H1 (cell line): ENCODE measurements around the gene CCDC73. TPM values are rescaled to one million over a fixed set of nuclear protein-coding genes. Genes with fewer than 3 reads are reported as not detected.

ENCODE experiments used
- CTCF ChIA-PET: fragments of 300-600 bp; sonication (Branson Sonifier 250); formaldehyde crosslinking; loops from one replicate; lab custom pipeline; 2021; ENCODE audit not compliant: partially characterized antibody; lab: Charles Lee
- POLR2A ChIA-PET: fragments of 300-600 bp; sonication (Branson Sonifier 250); formaldehyde crosslinking; loops from one replicate; lab custom pipeline; 2021; ENCODE audit warnings: inconsistent platforms; ENCODE audit not compliant: partially characterized antibody; lab: Charles Lee
- DNase-seq, 2 experiments: peaks; one replicate each; pipeline versions ENCODE4 v3.0.0 to v3.0.0-alpha.2; 2010 to 2022; ENCODE audit warnings: low spot score in 2 of 2, low read depth in 1 of 2, mixed read lengths in 1 of 2
- FAIRE-seq: peaks from 2 replicates; lab custom pipeline; 2011; peaks lifted over from hg19 to GRCh38; lab: Jason Lieb, UNC
- H2AFZ ChIP-seq: 2 replicates; pipeline ENCODE4 v1.8.1; 2012; ENCODE audit warnings: low read length, inconsistent platforms
- H2AK5ac ChIP-seq: 2 replicates; pipeline ENCODE4 v1.6.1; 2013; ENCODE audit warnings: low read depth, low read length
- H2BK120ac ChIP-seq: replicated peaks from 2 replicates; pipeline ENCODE3; 2013; ENCODE audit warnings: low read depth, low read length, inconsistent platforms
- H2BK12ac ChIP-seq: 2 replicates; pipeline ENCODE4 v1.6.1; 2013; ENCODE audit warnings: low read depth, low read length
- H2BK15ac ChIP-seq: 2 replicates; pipeline ENCODE4 v1.6.1; 2013; ENCODE audit warnings: low read length
- H2BK20ac ChIP-seq: 2 replicates; pipeline ENCODE4 v1.6.1; 2013; ENCODE audit warnings: low read length
- H2BK5ac ChIP-seq: 2 replicates; pipeline ENCODE4 v1.6.1; 2013; ENCODE audit warnings: low read depth, low read length
- H3K14ac ChIP-seq: 2 replicates; pipeline ENCODE4 v1.6.1; 2013; ENCODE audit warnings: inconsistent platforms; ENCODE audit not compliant: insufficient read length
- H3K18ac ChIP-seq: 2 replicates; pipeline ENCODE4 v1.6.1; 2013; ENCODE audit warnings: low read length; ENCODE audit errors: extremely low read depth
- H3K23ac ChIP-seq: 2 replicates; pipeline ENCODE4 v1.6.1; 2013; ENCODE audit warnings: inconsistent platforms; ENCODE audit not compliant: insufficient read length
- H3K23me2 ChIP-seq: 2 replicates; pipeline ENCODE4 v1.6.1; 2013; ENCODE audit warnings: low read depth, low read length
- H3K27ac ChIP-seq: 2 replicates; pipeline ENCODE4 v1.6.1; 2011; ENCODE audit warnings: low read depth, low read length, inconsistent platforms
- H3K27me3 ChIP-seq, 4 experiments: replicated peaks in 1 of 4; 1 replicate in 1 of 4; 2 replicates in 3 of 4; pipeline versions ENCODE4 v1.6.1 to v1.8.1; 2011 to 2013; ENCODE audit warnings: low read length in 3 of 4, mild to moderate bottlenecking in 3 of 4, inconsistent platforms in 2 of 4, mixed read lengths in 2 of 4, moderate library complexity in 1 of 4; ENCODE audit not compliant: control insufficient read depth in 3 of 4, insufficient read depth in 3 of 4; ENCODE audit errors: extremely low read depth in 1 of 4
- H3K36me3 ChIP-seq, 4 experiments: 2 replicates each; pipeline versions ENCODE4 v1.6.1 to v1.8.1; 2011 to 2013; ENCODE audit warnings: mild to moderate bottlenecking in 4 of 4, low read length in 3 of 4, moderate library complexity in 2 of 4, control low read depth in 1 of 4, inconsistent platforms in 1 of 4; ENCODE audit not compliant: insufficient read depth in 4 of 4, control insufficient read depth in 2 of 4
- H3K4ac ChIP-seq: replicated peaks from 2 replicates; pipeline ENCODE3; 2013; ENCODE audit warnings: low read length, low read depth, mixed read lengths, inconsistent platforms; ENCODE audit not compliant: insufficient read length
- H3K4me1 ChIP-seq, 4 experiments: replicated peaks in 1 of 4; 1 replicate in 1 of 4; 2 replicates in 3 of 4; pipeline versions ENCODE4 v1.6.1 to v1.8.1; 2011 to 2013; ENCODE audit warnings: low read length in 3 of 4, inconsistent platforms in 2 of 4, mixed read lengths in 1 of 4; ENCODE audit not compliant: insufficient read depth in 4 of 4, control insufficient read depth in 3 of 4
- H3K4me2 ChIP-seq, 2 experiments: 2 replicates each; pipeline versions ENCODE4 v1.6.1 to v1.8.1; 2011 to 2013; ENCODE audit warnings: low read depth in 2 of 2, low read length in 2 of 2, control low read depth in 1 of 2, inconsistent platforms in 1 of 2, mild to moderate bottlenecking in 1 of 2; ENCODE audit not compliant: insufficient read depth in 1 of 2
- H3K4me3 ChIP-seq, 4 experiments: fragments of 200-600, 300-600 bp in 1 of 4; sonication (generic), shearing (Covaris generic), sonication (Bioruptor Twin) in 1 of 4; 2 replicates each; pipeline versions ENCODE4 v1.5.1 to v1.8.1; 2011 to 2016; ENCODE audit warnings: low read length in 4 of 4, low read depth in 3 of 4, control low read depth in 2 of 4, inconsistent platforms in 2 of 4, mild to moderate bottlenecking in 2 of 4, mixed read lengths in 1 of 4, moderate library complexity in 1 of 4; ENCODE audit not compliant: insufficient read depth in 2 of 4; ENCODE audit errors: extremely low read depth in 1 of 4
- H3K56ac ChIP-seq: replicated peaks from 2 replicates; pipeline ENCODE3; 2013; ENCODE audit warnings: low read depth, mild to moderate bottlenecking, mixed read lengths, low read length, inconsistent platforms; ENCODE audit not compliant: insufficient read length
- H3K79me1 ChIP-seq: 2 replicates; pipeline ENCODE4 v1.6.1; 2013; ENCODE audit warnings: low read depth, low read length, control low read depth
- H3K79me2 ChIP-seq, 2 experiments: 2 replicates each; pipeline versions ENCODE4 v1.6.1 to v1.8.1; 2012 to 2013; ENCODE audit warnings: low read length in 2 of 2, mild to moderate bottlenecking in 2 of 2, inconsistent platforms in 1 of 2; ENCODE audit not compliant: insufficient read depth in 2 of 2, control insufficient read depth in 1 of 2
- H3K9ac ChIP-seq, 4 experiments: replicated peaks in 1 of 4; 1 replicate in 1 of 4; 2 replicates in 3 of 4; pipeline versions ENCODE4 v1.6.1 to v1.8.1; 2011 to 2013; ENCODE audit warnings: low read depth in 3 of 4, low read length in 3 of 4, control low read depth in 2 of 4, mild to moderate bottlenecking in 2 of 4, moderate library complexity in 2 of 4, inconsistent platforms in 1 of 4; ENCODE audit errors: extremely low read depth in 1 of 4
- H3K9me3 ChIP-seq, 2 experiments: 2 replicates each; pipeline versions ENCODE4 v1.6.1 to v1.8.1; 2012 to 2013; ENCODE audit warnings: mild to moderate bottlenecking in 2 of 2, moderate library complexity in 2 of 2, control low read depth in 1 of 2, inconsistent platforms in 1 of 2, low read depth in 1 of 2, low read length in 1 of 2, mixed read lengths in 1 of 2; ENCODE audit not compliant: insufficient read depth in 2 of 2
- H4K20me1 ChIP-seq, 2 experiments: replicated peaks in 1 of 2; 2 replicates each; pipeline versions ENCODE3 to v1.8.1; 2011 to 2013; ENCODE audit warnings: inconsistent platforms in 2 of 2, low read length in 2 of 2, mild to moderate bottlenecking in 1 of 2; ENCODE audit not compliant: insufficient read depth in 2 of 2, control insufficient read depth in 1 of 2
- H4K5ac ChIP-seq: 2 replicates; pipeline ENCODE4 v1.6.1; 2013; ENCODE audit warnings: low read length, low read depth, mixed read lengths, inconsistent platforms; ENCODE audit not compliant: insufficient read length
- H4K8ac ChIP-seq: 2 replicates; pipeline ENCODE4 v1.8.0; 2013; ENCODE audit warnings: mild to moderate bottlenecking, moderate library complexity, low read length, inconsistent platforms; ENCODE audit not compliant: insufficient read depth; ENCODE audit errors: extremely low read depth
- H4K91ac ChIP-seq: replicated peaks from 2 replicates; pipeline ENCODE3; 2013; ENCODE audit warnings: low read length, mixed read lengths, inconsistent platforms; ENCODE audit not compliant: insufficient read length
- BRCA1 ChIP-seq: IDR thresholded peaks from 2 replicates; pipeline ENCODE4 v1.6.1; 2012; ENCODE audit warnings: low read depth, low read length, improper control_type of control experiment
- CTCF ChIP-seq, 3 experiments: IDR thresholded peaks; 1 replicate in 2 of 3; 2 replicates in 1 of 3; pipeline versions ENCODE4 v1.5.1 to v1.6.1; 2011; ENCODE audit warnings: low read length in 3 of 3, mild to moderate bottlenecking in 3 of 3, inconsistent platforms in 2 of 3, low read depth in 1 of 3, moderate library complexity in 1 of 3; ENCODE audit not compliant: insufficient read depth in 1 of 3; ENCODE audit errors: control extremely low read depth in 1 of 3
- MAX ChIP-seq: IDR thresholded peaks from 2 replicates; pipeline ENCODE4 v1.6.1; 2012; ENCODE audit warnings: inconsistent platforms
- RBBP5 ChIP-seq: IDR thresholded peaks from 2 replicates; pipeline ENCODE4 v1.7.1; 2012; ENCODE audit warnings: low read depth, mild to moderate bottlenecking, inconsistent platforms, low read length, moderate library complexity, borderline replicate concordance
- RXRA ChIP-seq: IDR thresholded peaks from 2 replicates; pipeline ENCODE4 v1.6.1; 2011; ENCODE audit warnings: low read depth, mild to moderate bottlenecking, low read length, moderate library complexity; ENCODE audit not compliant: insufficient read depth
- TAF7 ChIP-seq: optimal IDR thresholded peaks from 2 replicates; pipeline ENCODE3; 2011; ENCODE audit warnings: low read depth, mild to moderate bottlenecking, inconsistent platforms, low read length, moderate library complexity, borderline replicate concordance
- TEAD4 ChIP-seq: IDR thresholded peaks from 2 replicates; pipeline ENCODE4 v1.6.1; 2012; ENCODE audit warnings: low read depth, low read length, inconsistent platforms, mixed read lengths
- WGBS, 2 experiments: shearing (Covaris generic) in 1 of 2; methylation state at CpG; one replicate each; pipeline versions ENCODE4 v1.1.6 to v1.1.7; 2013 to 2015; ENCODE audit warnings: low lambda C conversion rate in 2 of 2, mixed read lengths in 2 of 2, inconsistent platforms in 1 of 2, low coverage in 1 of 2, missing lambda C conversion rate in 1 of 2; ENCODE audit not compliant: insufficient replicate concordance in 2 of 2, insufficient coverage in 1 of 2, insufficient read length in 1 of 2; ENCODE audit errors: extremely low coverage in 1 of 2, missing lambda C conversion rate in 1 of 2; 5-methylcytosine and 5-hydroxymethylcytosine counted together
- polyA plus RNA-seq, 7 experiments: library from polyadenylated mRNA; depleted of rRNA in 3 of 7; stranded (reverse) in 5 of 7; unstranded in 2 of 7; fragments of >200 nt in 5 of 7; fragments of 200-250 nt in 2 of 7; gene quantifications; 1 replicate in 5 of 7; 2 replicates in 1 of 7; 4 replicates in 1 of 7; pipeline versions ENCODE4 v1.2.1 to v1.2.3, GENCODE V29; 2011 to 2013; ENCODE audit warnings: missing spikeins in 2 of 7, mixed read lengths in 2 of 7
- total RNA-seq: library from RNA; stranded (reverse); fragmentation: NEBNext Ultra II Directional; extraction: Animal tissue kit (Norgen Biotek cat#: 25700); gene quantifications from 2 replicates; pipeline ENCODE4 v1.2.1, GENCODE V29; 2021

CCDC73 gene
- total and polyA plus RNA-seq, 2 of the 8 experiments (the other 6 are each of a cell fraction or from before 2014, with no cell fraction given) = not detected

- Histone ChIP-seq H2BK120ac (no peak overlapping the region), H3K27ac (no peak overlapping the region), H3K23ac (no peak overlapping the region), H3K4me1 (no peaks in the 10 kb centered on the region), H4K91ac (no peak overlapping the region), H2AK5ac (no peak overlapping the region), H4K5ac (no peak overlapping the region), H3K14ac (no peak overlapping the region), H3K36me3 (no peaks in the 10 kb centered on the region), H3K79me1 (no peaks in the 10 kb centered on the region), H4K20me1 (no peaks in the 10 kb centered on the region), H3K79me2 (no peaks in the 10 kb centered on the region), H2AFZ (no peak overlapping the region), H3K9ac (no peak overlapping the region), H4K8ac (no peak overlapping the region), H2BK15ac (no peak overlapping the region), H3K27me3 (no peaks in the 10 kb centered on the region), H2BK20ac (no peak overlapping the region), H3K23me2 (no peaks in the 10 kb centered on the region), H2BK12ac (no peak overlapping the region), H3K4ac (no peak overlapping the region), H3K9me3 (no peaks in the 10 kb centered on the region), H3K56ac (no peak overlapping the region), H3K4me3 (no peak overlapping the region), H3K18ac (no peak overlapping the region), H3K4me2 (no peak overlapping the region), H2BK5ac (no peak overlapping the region)
- CTCF ChIA-PET = interaction anchor here (0.8 to 1.4 kb wide), 3 partner anchors 108 to 243 kb away, joined by 3 read pairs; no protein-coding TSS in a partner anchor
- POLR2A ChIA-PET = no interaction called here
- WGBS, 2 experiments = 90% methylated on average over 7 of the region's 7 CpGs; no CpG with 5 or more reads in 1 of the 2 experiments
- no peak for FAIRE-seq
- DNase-seq = no peak
- TF ChIP-seq RXRA = no peak
- no peak for TF ChIP-seq MAX
- no peak for TF ChIP-seq TEAD4
- TF ChIP-seq RBBP5 = no peak
- TF ChIP-seq TAF7 = no peak
- TF ChIP-seq CTCF (IDR thresholded peaks at IDR 0.05; ENCODE audit: control extremely low read depth in 1 of 3, insufficient read depth in 1 of 3, low read depth in 1 of 3, low read length in 3 of 3) = no peak
- no peak for TF ChIP-seq BRCA1
These were observed 238.6 kb downstream of the CCDC73 start for GRCh38 chr11:32555895-32556294.
